Measurements from ENCODE around the gene CFAP251. TPM values are rescaled to one million over a fixed set of nuclear protein-coding genes. Genes with fewer than 3 reads are reported as not detected.

Gene CFAP251
- total RNA-seq, 1 donor from 2014 or later: 4.7 TPM

DNA sequence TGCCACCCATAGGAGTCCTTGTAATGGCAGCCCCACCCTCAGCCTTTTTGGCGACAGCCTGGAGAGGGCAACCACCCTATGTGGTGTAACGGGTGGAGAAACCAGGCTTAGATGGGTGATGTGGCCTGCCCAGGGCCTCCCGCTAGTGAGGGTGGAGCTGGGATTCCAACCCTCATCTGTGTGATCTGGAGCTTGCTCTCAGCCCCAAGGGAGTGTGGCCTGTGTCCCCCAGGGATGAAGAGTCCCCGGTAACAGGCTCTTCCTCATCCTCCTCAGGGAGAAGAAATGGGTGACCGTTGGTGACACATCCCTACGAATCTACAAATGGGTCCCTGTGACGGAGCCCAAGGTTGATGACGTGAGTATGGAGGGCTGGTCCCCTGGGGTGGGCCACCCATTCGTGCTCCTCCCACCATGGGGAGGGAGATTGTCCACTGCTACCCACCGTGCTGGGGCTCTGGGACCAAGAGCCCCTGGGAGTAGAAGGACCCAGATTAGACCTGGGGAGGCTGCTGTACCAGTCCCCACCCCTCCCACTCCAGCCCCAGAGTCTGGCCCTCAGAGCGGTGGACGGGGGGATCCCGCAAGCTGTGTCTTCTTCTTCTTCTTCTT lies 112.1 kb downstream of the CFAP251 start:
- H3K27ac Mint-ChIP-seq (ENCODE audit: unreplicated experiment): no peak overlapping the region
- H3K36me3 ChIP-seq (ENCODE audit: insufficient read depth, low read length): no peaks in the 10 kb centered on the region
- H3K4me3 Mint-ChIP-seq (ENCODE audit: unreplicated experiment): no peak overlapping the region
- no peaks in the 10 kb centered on the region for H3K9me3 ChIP-seq (ENCODE audit: insufficient read depth, low read depth, low read length)
- peaks cover 16% of the 10 kb centered on the region for H3K4me1 ChIP-seq (ENCODE audit: insufficient read depth, low read length)
- TF ChIP-seq, protein P1, sequence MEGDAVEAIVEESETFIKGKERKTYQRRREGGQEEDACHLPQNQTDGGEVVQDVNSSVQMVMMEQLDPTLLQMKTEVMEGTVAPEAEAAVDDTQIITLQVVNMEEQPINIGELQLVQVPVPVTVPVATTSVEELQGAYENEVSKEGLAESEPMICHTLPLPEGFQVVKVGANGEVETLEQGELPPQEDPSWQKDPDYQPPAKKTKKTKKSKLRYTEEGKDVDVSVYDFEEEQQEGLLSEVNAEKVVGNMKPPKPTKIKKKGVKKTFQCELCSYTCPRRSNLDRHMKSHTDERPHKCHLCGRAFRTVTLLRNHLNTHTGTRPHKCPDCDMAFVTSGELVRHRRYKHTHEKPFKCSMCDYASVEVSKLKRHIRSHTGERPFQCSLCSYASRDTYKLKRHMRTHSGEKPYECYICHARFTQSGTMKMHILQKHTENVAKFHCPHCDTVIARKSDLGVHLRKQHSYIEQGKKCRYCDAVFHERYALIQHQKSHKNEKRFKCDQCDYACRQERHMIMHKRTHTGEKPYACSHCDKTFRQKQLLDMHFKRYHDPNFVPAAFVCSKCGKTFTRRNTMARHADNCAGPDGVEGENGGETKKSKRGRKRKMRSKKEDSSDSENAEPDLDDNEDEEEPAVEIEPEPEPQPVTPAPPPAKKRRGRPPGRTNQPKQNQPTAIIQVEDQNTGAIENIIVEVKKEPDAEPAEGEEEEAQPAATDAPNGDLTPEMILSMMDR (IDR thresholded peaks at IDR 0.05; ENCODE audit: insufficient read depth, low read depth, low read length): no peak
- no peak for TF ChIP-seq EZH2 (IDR thresholded peaks at IDR 0.05; ENCODE audit: insufficient read depth, low read length)
- peaks cover 33% of the 10 kb centered on the region for H3K79me2 ChIP-seq (ENCODE audit: insufficient read depth, low read length)
- H3K4me2 ChIP-seq (ENCODE audit: low read length): no peak overlapping the region
- H4K20me1 ChIP-seq (ENCODE audit: insufficient read depth, low read length): peaks cover 33% of the 10 kb centered on the region
- peaks cover 7% of the 10 kb centered on the region for H3K4me1 Mint-ChIP-seq (ENCODE audit: low read depth, unreplicated experiment)
- H3K9me3 Mint-ChIP-seq (ENCODE audit: unreplicated experiment): no peaks in the 10 kb centered on the region
- FAIRE-seq (no peak), DNase-seq (ENCODE audit: low read depth) (no peak)
- no peak overlapping the region for H3K9ac ChIP-seq (ENCODE audit: low read length)
- no peak overlapping the region for H3K27ac ChIP-seq (ENCODE audit: low read depth, low read length)
- no peaks in the 10 kb centered on the region for H3K27me3 Mint-ChIP-seq (ENCODE audit: low read depth, unreplicated experiment)
- no peak overlapping the region for H3K4me3 ChIP-seq (ENCODE audit: insufficient read depth, low read depth, low read length)
- H2AFZ ChIP-seq (ENCODE audit: low read depth, low read length): no peak overlapping the region
- peaks cover 4% of the 10 kb centered on the region for H3K36me3 Mint-ChIP-seq (ENCODE audit: low read depth, unreplicated experiment)
- H3K27me3 ChIP-seq (ENCODE audit: insufficient read depth, low read length): no peaks in the 10 kb centered on the region

DNA sequence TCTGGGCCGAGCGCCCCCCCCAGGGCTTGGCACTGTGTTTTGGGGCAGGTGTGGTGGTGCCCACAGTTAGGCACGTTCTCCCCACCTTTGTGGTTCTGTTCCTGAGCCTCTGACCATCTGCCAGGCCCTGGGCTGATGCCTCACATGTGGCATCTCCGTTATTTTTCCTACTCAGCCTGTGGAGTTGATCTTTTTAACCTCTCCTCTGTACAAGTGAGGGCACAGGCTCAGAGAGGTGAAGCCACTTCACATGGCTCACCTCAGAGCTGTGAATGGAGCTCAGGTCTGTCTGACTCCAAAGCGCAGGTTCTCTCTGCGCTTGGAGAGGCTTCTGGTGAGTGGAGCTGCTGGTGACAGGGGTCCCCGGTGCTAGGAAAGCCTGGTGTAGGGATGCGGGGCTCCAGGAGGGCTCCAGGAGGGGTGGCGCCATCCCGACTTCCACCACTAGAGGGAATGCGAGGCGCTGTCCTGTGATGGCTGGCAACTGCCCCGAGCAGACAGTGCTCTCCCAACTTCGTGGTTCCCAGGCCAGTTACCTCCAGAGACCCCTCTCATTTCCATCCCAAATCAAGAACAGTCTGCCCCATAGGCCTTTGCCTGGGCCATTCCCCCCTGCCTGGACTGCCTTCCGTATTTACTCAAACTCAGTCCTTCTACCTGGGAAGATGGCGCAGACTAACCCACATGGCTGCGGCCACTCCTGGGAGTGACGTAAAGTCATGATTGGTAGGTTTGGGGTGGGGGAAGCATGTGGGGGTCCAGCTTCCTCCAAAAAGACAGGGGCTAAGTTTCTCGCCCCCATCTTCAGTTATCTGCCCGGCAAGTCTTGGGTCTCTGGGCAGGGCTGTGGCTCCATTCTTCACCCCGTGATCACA lies 113.2 kb downstream of the CFAP251 start:
- H3K27ac ChIP-seq (ENCODE audit: low read depth, low read length): no peak overlapping the region
- FAIRE-seq (no peak), DNase-seq (ENCODE audit: low read depth) (no peak)
- H3K9me3 ChIP-seq (ENCODE audit: insufficient read depth, low read depth, low read length): no peaks in the 10 kb centered on the region
- Mint-ChIP-seq H3K4me3 (ENCODE audit: unreplicated experiment) (no peak overlapping the region), H3K27me3 (ENCODE audit: low read depth, unreplicated experiment) (no peaks in the 10 kb centered on the region), H3K27ac (ENCODE audit: unreplicated experiment) (no peak overlapping the region), H3K9me3 (ENCODE audit: unreplicated experiment) (no peaks in the 10 kb centered on the region), H3K4me1 (ENCODE audit: low read depth, unreplicated experiment) (peaks cover 7% of the 10 kb centered on the region), H3K36me3 (ENCODE audit: low read depth, unreplicated experiment) (peaks cover 6% of the 10 kb centered on the region)
- H3K4me2 ChIP-seq (ENCODE audit: low read length): no peak overlapping the region
- peaks cover 29% of the 10 kb centered on the region for H4K20me1 ChIP-seq (ENCODE audit: insufficient read depth, low read length)
- no peaks in the 10 kb centered on the region for H3K27me3 ChIP-seq (ENCODE audit: insufficient read depth, low read length)
- H3K4me1 ChIP-seq (ENCODE audit: insufficient read depth, low read length): peaks cover 16% of the 10 kb centered on the region
- TF ChIP-seq, protein P1 (IDR thresholded peaks at IDR 0.05; ENCODE audit: insufficient read depth, low read depth, low read length): peak; percentile 53
- TF ChIP-seq EZH2 (IDR thresholded peaks at IDR 0.05; ENCODE audit: insufficient read depth, low read length): no peak
- no peak overlapping the region for H3K4me3 ChIP-seq (ENCODE audit: insufficient read depth, low read depth, low read length)
- peaks cover 28% of the 10 kb centered on the region for H3K79me2 ChIP-seq (ENCODE audit: insufficient read depth, low read length)
- no peak overlapping the region for H2AFZ ChIP-seq (ENCODE audit: low read depth, low read length)
- H3K36me3 ChIP-seq (ENCODE audit: insufficient read depth, low read length): no peaks in the 10 kb centered on the region
- no peak overlapping the region for H3K9ac ChIP-seq (ENCODE audit: low read length)

All from astrocyte (in vitro differentiated cells and primary cell).